Neural cell (in vitro differentiated cells): ENCODE data around the gene ZNF697.

Experiments
- EP300 ChIP-seq: fragments of 450-650 bp; conservative IDR thresholded peaks from 2 replicates; pipeline ENCODE4 v1.6.1; 2014; ENCODE audit warnings: antibody characterized with exemption, mild to moderate bottlenecking, moderate library complexity; ENCODE audit not compliant: poor library complexity, severe bottlenecking
- POLR2AphosphoS5 ChIP-seq: IDR thresholded peaks from 2 replicates; pipeline ENCODE4 v1.6.1; 2012
- SMC3 ChIP-seq: fragments of 450-650 bp; conservative IDR thresholded peaks from 2 replicates; pipeline ENCODE4 v1.6.1; 2014; ENCODE audit warnings: antibody characterized with exemption, mild to moderate bottlenecking, moderate library complexity; ENCODE audit not compliant: poor library complexity
- TF ChIP-seq, protein P1 (sequence below): fragments of 450-650 bp; IDR thresholded peaks from 2 replicates; pipeline ENCODE4 v1.5.1; 2014; ENCODE audit warnings: antibody characterized with exemption, mild to moderate bottlenecking, moderate library complexity; ENCODE audit not compliant: poor library complexity, severe bottlenecking

DNA sequence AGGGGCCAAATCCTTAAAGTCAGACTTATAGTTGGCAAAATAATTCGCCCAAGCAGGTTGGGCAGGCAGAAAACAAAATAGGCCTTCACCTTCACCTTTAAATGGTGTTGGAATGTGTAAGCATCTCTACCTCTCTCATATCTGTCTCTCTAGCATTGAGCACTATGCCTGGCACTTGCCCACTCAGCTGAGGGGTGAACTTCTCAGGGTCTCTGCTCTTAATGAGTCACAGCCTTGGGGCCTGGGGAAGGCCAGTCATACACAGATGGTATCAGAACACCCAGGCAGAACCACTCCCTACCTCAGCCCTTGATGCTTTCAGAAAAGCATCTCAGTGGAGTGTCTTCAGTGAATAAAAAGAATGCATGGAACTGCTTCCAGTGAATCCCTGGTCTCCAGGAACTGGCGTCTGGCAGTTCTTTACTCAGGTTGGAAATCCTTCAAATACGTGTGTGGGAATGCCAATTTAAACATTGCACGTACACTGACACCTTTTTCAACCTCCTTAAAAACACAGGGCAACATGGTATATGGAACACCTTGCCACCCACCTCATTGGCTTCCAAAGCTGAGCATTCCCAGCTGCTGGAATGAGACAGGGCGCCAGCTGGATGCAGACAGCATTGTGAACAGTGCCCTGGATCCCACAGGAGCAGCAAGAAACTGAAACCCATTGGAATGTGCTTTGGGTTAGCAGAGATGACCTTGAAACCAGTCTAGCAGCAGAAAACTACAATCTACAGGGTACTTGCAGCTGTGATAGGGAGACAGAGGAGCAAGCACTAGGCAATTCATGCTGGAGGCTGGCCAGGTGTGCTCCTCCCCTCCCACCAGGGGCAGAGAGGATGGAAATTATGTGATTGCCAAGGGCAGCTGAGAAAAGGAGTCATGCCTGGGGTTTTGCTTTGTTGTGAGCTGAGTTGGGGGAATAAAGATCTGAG is 30.0 kb downstream of the ZNF697 start:
- TF ChIP-seq POLR2AphosphoS5 (no peak), SMC3 (no peak), EP300 (no peak)
- TF ChIP-seq, protein P1, sequence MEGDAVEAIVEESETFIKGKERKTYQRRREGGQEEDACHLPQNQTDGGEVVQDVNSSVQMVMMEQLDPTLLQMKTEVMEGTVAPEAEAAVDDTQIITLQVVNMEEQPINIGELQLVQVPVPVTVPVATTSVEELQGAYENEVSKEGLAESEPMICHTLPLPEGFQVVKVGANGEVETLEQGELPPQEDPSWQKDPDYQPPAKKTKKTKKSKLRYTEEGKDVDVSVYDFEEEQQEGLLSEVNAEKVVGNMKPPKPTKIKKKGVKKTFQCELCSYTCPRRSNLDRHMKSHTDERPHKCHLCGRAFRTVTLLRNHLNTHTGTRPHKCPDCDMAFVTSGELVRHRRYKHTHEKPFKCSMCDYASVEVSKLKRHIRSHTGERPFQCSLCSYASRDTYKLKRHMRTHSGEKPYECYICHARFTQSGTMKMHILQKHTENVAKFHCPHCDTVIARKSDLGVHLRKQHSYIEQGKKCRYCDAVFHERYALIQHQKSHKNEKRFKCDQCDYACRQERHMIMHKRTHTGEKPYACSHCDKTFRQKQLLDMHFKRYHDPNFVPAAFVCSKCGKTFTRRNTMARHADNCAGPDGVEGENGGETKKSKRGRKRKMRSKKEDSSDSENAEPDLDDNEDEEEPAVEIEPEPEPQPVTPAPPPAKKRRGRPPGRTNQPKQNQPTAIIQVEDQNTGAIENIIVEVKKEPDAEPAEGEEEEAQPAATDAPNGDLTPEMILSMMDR, result no peak
